A549 (cell line): Measurements from ENCODE around the gene APOBEC3B.

ENCODE experiments used
- CTCF ChIP-seq: fragments of >200 bp; sonication (Bioruptor Twin); formaldehyde crosslinking; IDR thresholded peaks from 3 replicates; pipeline ENCODE4 v1.5.1; 2016
- EP300 ChIP-seq, 2 experiments: fragments of >200 bp; sonication (Bioruptor Twin); formaldehyde crosslinking; IDR thresholded peaks; 2 replicates in 1 of 2; 3 replicates in 1 of 2; pipeline ENCODE4 v1.6.1; 2016 to 2017
- HOXB13 ChIP-seq: fragments of 250-450 bp; sonication (Bioruptor Pico); IDR thresholded peaks from 2 replicates; pipeline ENCODE4 v1.5.0; 2020; ENCODE audit warnings: low read depth, mild to moderate bottlenecking, moderate library complexity
- NPAS2 ChIP-seq: fragments of 250-450 bp; sonication (Bioruptor Pico); IDR thresholded peaks from 2 replicates; pipeline ENCODE4 v1.8.0; 2022; ENCODE audit warnings: mild to moderate bottlenecking, moderate library complexity, borderline replicate concordance
- POLR2A ChIP-seq: IDR thresholded peaks from 2 replicates; pipeline ENCODE4 v1.6.1; 2012; ENCODE audit warnings: mild to moderate bottlenecking, low read length
- ZNF302 ChIP-seq: fragments of 250-450 bp; sonication (Bioruptor Pico); IDR thresholded peaks from 2 replicates; pipeline ENCODE4 v1.9.0; 2021; ENCODE audit warnings: inconsistent platforms, mild to moderate bottlenecking, moderate library complexity

- TF ChIP-seq CTCF (no peak), EP300 (IDR thresholded peaks at IDR 0.05) (no peak), HOXB13 (CRISPR knock-in tag) (no peak), NPAS2 (CRISPR knock-in tag) (no peak), POLR2A (no peak), ZNF302 (CRISPR knock-in tag) (no peak)
These were observed 31.4 kb upstream of the APOBEC3B start for GRCh38 chr22:38950527-38951295.
